PC-3 (cell line): ENCODE data around the gene HPS6.

Experiments
- CTCF ChIP-seq: fragments of 300-600 bp; sonication (generic); conservative IDR thresholded peaks from 2 replicates; pipeline ENCODE4 v1.5.1; 2017; ENCODE audit warnings: antibody characterized with exemption, low read depth, mild to moderate bottlenecking, low read length
- EZH2 ChIP-seq: fragments of 300-600 bp; sonication (generic); IDR thresholded peaks from one replicate; pipeline ENCODE4 v1.6.1; 2017; ENCODE audit warnings: antibody characterized with exemption, mild to moderate bottlenecking, low read length; ENCODE audit not compliant: unreplicated experiment
- EZH2phosphoT487 ChIP-seq: fragments of 300-600 bp; sonication (generic); IDR thresholded peaks from 2 replicates; pipeline ENCODE4 v1.6.1; 2018; ENCODE audit warnings: mild to moderate bottlenecking, antibody characterized with exemption, low read length, borderline replicate concordance

- no peak for TF ChIP-seq EZH2
- TF ChIP-seq CTCF, result no peak
- no peak for TF ChIP-seq EZH2phosphoT487
These were observed 3.1 kb downstream of the HPS6 start for GRCh38 chr10:102068216-102068615.
